ENCODE results near the gene BAIAP3. TPM values are rescaled to one million over a fixed set of nuclear protein-coding genes. Genes with fewer than 3 reads are reported as not detected.

BAIAP3 gene
- total RNA-seq, 4 donors from 2014 or later = 1.5 to 5.4 (median 2.4) TPM

DNA sequence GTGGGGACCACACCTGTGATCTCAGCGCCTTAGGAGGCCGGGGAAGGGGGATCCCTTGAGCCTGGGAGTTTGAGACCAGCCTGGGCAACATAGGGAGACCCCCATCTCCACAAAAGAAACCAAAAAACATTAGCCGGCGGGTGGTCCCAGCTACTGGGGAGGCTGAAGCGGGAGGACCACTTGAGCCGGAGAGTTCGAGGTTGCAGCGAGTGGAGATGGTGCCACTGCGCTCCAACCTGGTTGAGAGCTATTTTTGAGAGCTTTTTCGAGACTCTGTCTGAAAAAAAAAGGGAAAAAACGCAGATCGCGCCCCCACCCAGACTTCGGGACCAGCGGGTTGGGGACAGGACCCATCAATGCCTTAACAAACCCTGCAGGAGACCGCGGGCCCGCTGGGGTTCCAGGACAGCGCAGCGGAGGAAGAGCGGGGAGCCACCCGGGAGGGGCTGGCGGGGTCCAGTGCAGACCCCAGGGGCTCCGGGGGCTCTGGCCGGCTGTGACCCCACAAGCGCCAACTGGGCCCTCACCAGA is 762 bp upstream of the BAIAP3 start:
- no peak overlapping the region for H3K4me3 ChIP-seq (ENCODE audit: low read depth, poor library complexity, severe bottlenecking)
- no peak for TF ChIP-seq POLR2A (IDR thresholded peaks at IDR 0.05)
- TF ChIP-seq, protein P1, sequence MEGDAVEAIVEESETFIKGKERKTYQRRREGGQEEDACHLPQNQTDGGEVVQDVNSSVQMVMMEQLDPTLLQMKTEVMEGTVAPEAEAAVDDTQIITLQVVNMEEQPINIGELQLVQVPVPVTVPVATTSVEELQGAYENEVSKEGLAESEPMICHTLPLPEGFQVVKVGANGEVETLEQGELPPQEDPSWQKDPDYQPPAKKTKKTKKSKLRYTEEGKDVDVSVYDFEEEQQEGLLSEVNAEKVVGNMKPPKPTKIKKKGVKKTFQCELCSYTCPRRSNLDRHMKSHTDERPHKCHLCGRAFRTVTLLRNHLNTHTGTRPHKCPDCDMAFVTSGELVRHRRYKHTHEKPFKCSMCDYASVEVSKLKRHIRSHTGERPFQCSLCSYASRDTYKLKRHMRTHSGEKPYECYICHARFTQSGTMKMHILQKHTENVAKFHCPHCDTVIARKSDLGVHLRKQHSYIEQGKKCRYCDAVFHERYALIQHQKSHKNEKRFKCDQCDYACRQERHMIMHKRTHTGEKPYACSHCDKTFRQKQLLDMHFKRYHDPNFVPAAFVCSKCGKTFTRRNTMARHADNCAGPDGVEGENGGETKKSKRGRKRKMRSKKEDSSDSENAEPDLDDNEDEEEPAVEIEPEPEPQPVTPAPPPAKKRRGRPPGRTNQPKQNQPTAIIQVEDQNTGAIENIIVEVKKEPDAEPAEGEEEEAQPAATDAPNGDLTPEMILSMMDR (IDR thresholded peaks at IDR 0.05) = no peak
- intact Hi-C loops (cut with DNase I; ENCODE audit: low total_unique reads) = no loop called here
- DNase-seq (ENCODE audit: low spot score in 2 of 2) = no peak
- WGBS, 2 donors = 9 to 13% methylated on average over 22 to 23 of the region's 26 CpGs

DNA sequence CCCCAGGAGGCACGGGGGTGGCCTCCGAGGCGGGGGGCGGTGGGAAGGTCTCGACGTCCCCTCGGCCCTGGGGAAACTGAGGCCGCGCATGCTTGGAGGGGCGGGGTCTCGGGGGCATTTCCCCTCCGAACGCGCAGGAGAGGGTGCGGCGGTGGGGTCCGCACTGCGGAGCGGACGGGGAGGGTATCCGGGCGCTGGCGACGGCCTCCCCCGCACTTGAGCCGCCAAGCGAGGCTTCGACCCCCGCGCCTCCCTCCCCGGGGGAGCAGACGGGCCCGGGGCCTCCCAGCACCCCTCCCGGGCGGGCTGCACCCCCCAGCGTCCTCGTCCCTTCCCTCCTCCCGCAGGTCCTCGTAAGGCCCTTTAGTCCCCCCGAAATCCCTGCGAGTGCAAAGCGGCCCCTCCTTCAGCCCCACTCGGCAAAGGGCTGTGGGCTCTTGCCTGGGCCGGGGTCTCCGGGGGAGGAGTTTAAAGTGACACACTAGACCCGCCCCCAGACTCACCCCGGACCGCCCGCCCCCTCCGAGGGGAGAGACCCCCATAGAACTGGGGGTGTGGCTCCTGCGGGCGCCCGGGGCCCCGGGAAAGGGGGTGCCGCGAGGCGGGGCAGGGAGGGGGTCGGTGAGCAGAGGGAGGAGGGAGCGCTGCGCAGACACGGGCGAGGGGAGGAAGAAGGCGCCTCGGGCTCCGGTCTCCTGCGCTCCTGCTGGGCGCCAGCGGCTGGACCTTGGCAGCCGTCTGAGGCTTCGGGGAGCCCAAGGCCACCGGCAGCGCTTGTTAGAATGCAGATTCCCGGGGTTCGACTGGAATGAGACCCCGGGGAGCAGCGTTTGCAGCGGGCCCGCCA is 632 bp downstream of the BAIAP3 start:
- DNase-seq (ENCODE audit: low spot score in 2 of 2) = no peak
- no peak overlapping the region for H3K4me3 ChIP-seq (ENCODE audit: low read depth, poor library complexity, severe bottlenecking)
- TF ChIP-seq POLR2A (IDR thresholded peaks at IDR 0.05) = no peak
- TF ChIP-seq, protein P1 (IDR thresholded peaks at IDR 0.05) = no peak
- intact Hi-C loops (cut with DNase I; ENCODE audit: low total_unique reads) = no loop called here
- 1 to 3% methylated on average over 51 to 59 of the region's 78 CpGs for WGBS, 2 donors

DNA sequence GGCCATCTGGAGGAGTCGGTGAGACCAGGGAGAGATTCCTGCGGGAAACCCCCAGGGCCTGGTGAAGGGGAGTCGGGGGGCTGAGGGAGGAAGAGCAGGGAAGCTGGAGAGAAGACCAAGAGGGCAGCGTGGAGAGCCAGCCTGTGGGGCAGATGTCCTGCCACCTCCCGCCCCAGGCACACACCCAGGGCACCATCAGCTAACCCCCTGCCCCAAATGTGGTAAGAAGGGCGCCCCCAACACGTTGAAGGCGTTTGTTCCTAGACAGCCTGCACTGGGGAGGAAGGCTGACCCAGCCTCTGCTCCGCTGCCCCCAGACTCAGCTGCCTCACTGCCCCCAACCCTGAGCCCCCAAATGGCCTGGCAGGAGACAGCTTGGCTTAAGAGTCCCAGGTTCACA is 1.3 kb downstream of the BAIAP3 start:
- DNase-seq (ENCODE audit: low spot score in 2 of 2) = no peak
- TF ChIP-seq, protein P1 (IDR thresholded peaks at IDR 0.05) = no peak
- no peak for TF ChIP-seq POLR2A (IDR thresholded peaks at IDR 0.05)
- no peak overlapping the region for H3K4me3 ChIP-seq (ENCODE audit: low read depth, poor library complexity, severe bottlenecking)
- WGBS, 2 donors = 32 to 39% methylated on average over 9 of the region's 9 CpGs
- intact Hi-C loops (cut with DNase I; ENCODE audit: low total_unique reads) = no loop called here

DNA sequence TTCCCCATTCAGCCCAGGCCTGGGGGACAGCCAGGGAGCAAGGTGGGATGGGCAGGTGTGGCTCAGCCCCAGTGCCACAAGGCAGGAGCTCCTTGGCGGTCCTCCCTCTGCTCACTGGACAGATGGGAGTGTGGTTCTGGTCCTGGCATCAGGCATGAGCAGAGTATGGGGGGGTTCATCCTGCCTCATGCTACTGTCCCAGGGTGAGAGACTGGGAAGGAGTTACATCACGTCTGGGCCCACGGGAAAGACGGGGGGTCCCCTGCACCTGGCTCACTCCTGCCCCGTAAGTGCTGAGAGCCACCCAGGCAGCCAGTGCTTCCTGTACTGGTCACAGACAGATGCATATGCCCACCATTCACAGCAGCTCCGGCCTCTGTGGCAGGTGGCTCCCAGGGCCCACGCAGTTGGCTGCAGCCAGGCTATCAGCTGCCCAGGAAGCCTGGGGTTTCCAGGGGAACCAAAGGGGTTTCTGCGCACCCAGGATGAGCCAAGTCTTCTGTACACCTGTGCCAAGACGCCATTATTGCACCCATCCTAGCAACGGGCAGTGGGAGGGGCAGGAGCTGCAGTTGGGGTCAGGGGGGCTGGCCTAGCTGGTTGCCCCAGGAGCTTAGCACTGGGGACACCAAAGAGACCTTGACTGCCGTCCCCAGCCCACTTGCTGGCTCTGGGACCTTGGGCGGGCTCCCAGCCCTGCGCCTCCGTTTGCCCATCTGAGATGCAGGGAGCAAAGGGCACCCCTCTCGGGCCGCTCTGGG is 1.9 kb downstream of the BAIAP3 start:
- TF ChIP-seq POLR2A (IDR thresholded peaks at IDR 0.05) = no peak
- TF ChIP-seq, protein P1 (IDR thresholded peaks at IDR 0.05) = no peak
- no peak overlapping the region for H3K4me3 ChIP-seq (ENCODE audit: low read depth, poor library complexity, severe bottlenecking)
- intact Hi-C loops (cut with DNase I; ENCODE audit: low total_unique reads) = no loop called here
- WGBS, 2 donors = 34 to 40% methylated on average over 16 of the region's 16 CpGs
- no peak for DNase-seq (ENCODE audit: low spot score in 2 of 2)

DNA sequence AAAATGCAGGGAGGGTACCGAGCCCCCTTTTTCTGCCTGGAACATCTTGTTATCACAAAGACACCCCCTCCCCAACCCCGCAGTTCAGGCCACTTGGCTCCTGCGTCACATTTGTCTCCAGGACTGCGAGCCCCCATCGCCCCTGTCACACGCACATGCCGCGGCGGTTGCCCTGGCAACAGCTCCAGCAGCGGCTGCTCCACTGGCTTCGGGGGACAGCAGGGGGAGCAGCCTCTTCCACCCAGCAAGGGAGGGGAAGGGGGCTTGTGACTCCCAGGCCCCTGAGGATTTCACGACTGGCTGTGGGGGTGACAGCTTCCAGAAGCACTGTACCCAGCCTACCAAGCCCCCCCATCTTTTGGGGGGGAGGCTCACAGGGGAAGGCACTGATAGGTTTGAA is 2.6 kb downstream of the BAIAP3 start:
- TF ChIP-seq, protein P1 (IDR thresholded peaks at IDR 0.05) = no peak
- TF ChIP-seq POLR2A (IDR thresholded peaks at IDR 0.05) = no peak
- no peak overlapping the region for H3K4me3 ChIP-seq (ENCODE audit: low read depth, poor library complexity, severe bottlenecking)
- no peak for DNase-seq (ENCODE audit: low spot score in 2 of 2)
- 8% methylated on average over 12 of the region's 12 CpGs for WGBS, 2 donors
- intact Hi-C loops (cut with DNase I; ENCODE audit: low total_unique reads) = no loop called here
